HG02840 (cell line): ENCODE results near the gene IDH3G.

Source experiments
- ATAC-seq: cut with Tn5 transposase; IDR thresholded peaks from one replicate; pipeline ENCODE4 v1.9.1; 2021; ENCODE audit warnings: mild to moderate bottlenecking, moderate library complexity, moderate number of reproducible peaks; ENCODE audit not compliant: unreplicated experiment, low FRiP score

Gene IDH3G

GRCh38 chrX:153792368-153792767 is 1.8 kb downstream of the IDH3G start:
- no peak for ATAC-seq

- ATAC-seq, result no peak
These were observed 2.9 kb downstream of the IDH3G start for GRCh38 chrX:153791104-153791852.

DNA sequence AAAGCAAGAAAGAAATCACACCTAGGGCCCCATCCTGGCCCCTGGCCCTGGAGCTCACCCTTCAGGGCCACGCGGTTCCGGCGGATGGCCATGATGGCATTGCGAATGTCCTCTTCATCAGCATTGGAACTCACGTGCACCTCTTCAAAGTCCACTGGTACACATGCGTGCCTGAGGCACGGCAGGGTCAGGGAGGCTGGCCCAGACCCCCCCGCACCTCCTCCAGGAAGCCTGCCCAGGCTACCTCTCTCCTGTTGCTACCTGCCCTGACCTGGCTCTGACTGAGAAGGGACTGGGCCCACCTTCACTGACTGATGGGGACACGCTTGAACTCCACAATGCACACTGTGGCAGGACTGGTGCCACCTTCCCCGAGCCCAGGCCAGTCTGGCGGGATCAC is 4.5 kb downstream of the IDH3G start:
- ATAC-seq, result no peak

GRCh38 chrX:153786669-153787068 is 7.5 kb downstream of the IDH3G start:
- ATAC-seq, result no peak

- no peak for ATAC-seq
These were observed 9.7 kb downstream of the IDH3G start for GRCh38 chrX:153784325-153784967.

GRCh38 chrX:153783378-153784013 is 10.7 kb downstream of the IDH3G start:
- no peak for ATAC-seq

DNA sequence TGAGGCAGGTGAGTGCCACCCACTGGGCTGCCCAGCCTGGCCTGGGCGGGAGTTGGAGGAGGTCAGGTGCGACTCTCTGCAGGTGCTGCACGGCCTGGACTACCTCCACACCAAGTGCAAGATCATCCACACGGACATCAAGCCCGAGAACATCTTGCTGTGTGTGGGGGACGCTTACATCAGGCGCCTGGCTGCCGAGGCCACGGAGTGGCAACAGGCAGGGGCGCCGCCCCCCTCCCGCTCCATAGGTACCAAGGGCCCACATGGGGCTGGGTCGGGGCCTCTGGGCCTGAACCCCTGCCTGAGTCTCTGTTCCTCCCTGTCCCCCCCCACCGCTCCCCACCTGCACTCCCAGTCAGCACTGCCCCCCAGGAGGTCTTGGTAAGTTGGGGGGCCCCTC is 11.3 kb downstream of the IDH3G start:
- no peak for ATAC-seq

DNA sequence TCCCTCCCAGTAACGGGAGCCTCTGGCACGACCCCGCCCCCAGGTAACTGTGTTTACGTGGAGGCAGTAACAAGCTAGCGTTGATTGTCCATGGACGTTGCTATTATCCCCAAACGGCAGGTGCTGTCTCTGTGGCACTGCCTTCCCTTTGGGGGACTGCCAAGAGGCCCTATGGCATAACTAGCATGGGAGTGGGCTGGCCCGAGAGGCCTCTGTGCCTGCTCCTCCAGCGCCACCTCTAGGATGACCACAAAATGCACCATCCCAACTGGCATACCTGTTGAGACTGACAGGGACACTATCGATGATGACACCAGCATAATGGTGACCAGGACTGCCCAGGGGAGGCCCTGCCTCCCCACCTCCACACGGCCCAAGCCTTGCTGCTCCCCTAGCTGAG is 11.9 kb downstream of the IDH3G start:
- ATAC-seq, result no peak

DNA sequence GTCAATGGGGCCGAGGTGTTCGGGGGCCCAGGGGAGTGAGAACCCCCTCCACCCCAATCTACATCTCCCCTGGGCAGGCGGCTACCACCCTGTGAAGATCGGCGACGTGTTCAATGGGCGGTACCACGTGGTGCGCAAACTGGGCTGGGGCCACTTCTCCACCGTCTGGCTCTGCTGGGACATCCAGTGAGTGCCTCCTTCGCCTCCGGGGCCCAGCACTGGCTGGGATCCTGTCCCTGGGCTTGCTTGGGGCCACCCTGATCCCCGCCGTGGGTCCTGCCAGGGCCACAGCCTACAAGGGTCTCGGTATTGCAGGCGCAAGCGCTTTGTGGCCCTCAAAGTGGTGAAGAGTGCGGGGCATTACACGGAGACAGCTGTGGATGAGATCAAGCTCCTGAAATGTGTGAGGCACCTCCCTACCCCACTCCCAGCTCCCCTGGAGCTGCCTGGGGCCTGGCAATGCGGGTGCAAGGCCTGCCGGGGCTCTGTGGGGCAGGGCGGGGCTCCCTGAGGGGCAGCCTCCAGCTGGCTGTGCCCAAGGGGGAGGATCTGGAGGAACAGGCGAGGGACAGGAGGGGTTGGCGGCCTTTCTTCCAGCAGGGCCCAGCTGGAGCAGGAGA is 12.6 kb downstream of the IDH3G start:
- ATAC-seq, result no peak

- no peak for ATAC-seq
These were observed 13.3 kb downstream of the IDH3G start, which contains the start of gene SRPK3 for GRCh38 chrX:153780678-153781427. TSS of gene SRPK3 (plus strand) at chrX:153781041. CDS start at chrX:153781087, 46 bp downstream.

DNA sequence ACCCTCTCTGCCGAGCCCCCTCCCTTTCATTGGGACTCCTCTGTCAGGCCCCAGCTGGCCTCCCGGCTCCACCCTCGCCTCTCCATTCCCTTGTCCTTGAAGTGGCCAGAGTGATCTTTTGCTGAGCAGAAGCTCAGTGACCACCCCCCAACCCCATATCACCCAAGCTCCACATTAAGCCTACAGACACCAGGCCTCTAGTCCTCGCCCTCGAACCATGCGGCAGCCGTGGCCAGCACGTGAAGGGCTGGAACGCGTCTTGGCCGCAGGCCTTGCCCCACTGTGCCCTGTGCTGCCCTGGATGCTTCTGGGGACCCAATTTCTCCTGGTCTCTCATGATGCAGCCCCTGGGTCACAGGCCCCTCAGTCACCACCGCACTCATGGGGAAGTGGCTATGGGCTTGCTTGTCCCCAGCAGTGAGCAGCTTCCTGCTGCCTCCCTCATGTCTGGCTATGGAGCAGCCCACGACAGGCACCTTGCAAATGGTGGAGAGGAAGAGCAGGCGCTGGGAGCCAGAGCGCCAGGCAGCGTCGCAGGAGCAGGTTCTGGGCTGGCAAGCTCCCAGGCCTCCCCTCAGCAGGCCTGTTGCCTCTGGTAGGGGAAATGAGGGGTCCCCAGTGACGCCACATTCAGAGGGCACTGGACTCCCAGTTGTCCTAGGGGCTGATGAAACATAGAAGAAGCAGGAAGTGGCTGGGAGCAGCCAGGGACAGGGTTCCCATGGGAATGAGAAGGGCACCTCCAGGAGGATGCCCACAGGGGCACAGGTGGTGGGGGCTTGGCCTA is 14.1 kb downstream of the IDH3G start:
- ATAC-seq, result no peak

- no peak for ATAC-seq
These were observed 15.5 kb downstream of the IDH3G start for GRCh38 chrX:153778684-153779101.

DNA sequence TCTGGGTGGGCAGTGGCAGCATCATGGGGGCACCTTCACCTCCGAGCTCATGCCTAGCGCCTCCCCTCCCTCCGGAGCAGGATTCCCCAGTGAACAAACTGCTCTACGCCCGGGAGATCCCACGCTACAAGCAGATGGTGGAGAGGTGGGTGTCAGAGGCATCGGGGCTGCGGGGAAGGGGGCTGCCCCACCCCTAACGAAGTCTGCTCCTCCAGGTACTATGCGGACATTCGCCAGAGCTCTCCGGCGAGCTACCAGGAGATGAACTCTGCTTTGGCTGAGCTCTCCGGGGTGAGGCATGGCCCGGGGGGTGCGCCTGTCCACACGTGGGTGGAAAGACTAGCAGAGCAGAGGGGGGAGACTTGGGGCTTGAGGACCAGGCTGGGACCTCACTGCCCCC is 16.0 kb downstream of the IDH3G start:
- ATAC-seq, result no peak

- ATAC-seq, result no peak
These were observed 16.7 kb downstream of the IDH3G start for GRCh38 chrX:153777261-153778090.

GRCh38 chrX:153776611-153777045 is 17.5 kb downstream of the IDH3G start:
- ATAC-seq, result no peak

- no peak for ATAC-seq
These were observed 18.0 kb downstream of the IDH3G start for GRCh38 chrX:153776120-153776599.

DNA sequence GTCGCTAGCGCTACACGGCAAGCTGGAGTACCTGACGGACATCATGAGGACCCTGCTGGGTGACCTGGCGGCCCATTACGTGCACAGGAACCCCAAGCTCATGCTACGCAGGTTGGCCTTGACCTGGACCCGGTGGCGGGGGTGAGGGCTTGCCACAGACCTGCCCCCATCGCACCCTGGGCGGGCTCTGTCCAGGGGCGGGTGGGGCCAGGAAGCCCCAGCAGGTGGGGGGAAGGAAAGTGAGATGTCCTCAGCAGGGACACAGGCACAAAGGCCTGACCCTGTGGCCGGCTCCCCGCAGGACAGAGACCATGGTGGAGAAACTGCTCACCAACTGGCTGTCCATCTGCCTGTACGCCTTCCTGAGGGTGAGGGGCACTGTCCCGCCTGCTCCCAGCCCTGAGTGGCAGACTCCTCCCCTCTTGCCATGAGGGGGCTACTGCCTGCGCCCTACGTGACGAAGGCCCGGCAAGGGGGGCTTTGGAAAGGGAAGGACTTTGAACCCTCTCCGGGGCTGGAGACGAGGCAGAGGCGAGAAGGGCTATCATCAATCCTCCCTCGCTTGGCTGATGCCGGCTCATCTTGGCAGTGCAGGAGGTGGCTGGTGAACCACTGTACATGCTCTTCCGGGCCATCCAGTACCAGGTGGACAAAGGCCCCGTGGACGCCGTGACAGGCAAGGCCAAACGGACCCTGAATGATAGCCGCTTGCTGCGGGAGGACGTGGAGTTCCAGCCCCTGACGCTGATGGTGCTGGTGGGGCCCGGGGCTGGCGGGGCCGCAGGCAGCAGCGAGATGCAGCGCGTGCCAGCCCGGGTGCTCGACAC is 18.7 kb downstream of the IDH3G start:
- ATAC-seq, result no peak
